Activated CD8-positive, alpha-beta T cell treated with anti-CD3 and anti-CD28 coated beads for 36 hours (primary cell): Measurements from ENCODE around the gene NEK5. TPM values are rescaled to one million over a fixed set of nuclear protein-coding genes. Genes with fewer than 3 reads are reported as not detected.
"Not testable (repeated sequence)": the region's sequence is repeated elsewhere in the genome, so short reads cannot be mapped to it uniquely, and the experiment has no call there.

ENCODE experiments used
- ATAC-seq: fragments of 200-7000 bp; cut with Tn5 transposase; one replicate; pipeline ENCODE4 v1.10.0; 2021; ENCODE audit warnings: mild to moderate bottlenecking, moderate library complexity
- CTCF ChIA-PET: fragments of 350-600 bp; sonication (Branson Sonifier 250); formaldehyde crosslinking; loops from one replicate; lab custom pipeline; 2021; ENCODE audit warnings: antibody characterized with exemption; lab: Charles Lee
- POLR2A ChIA-PET: fragments of 350-600 bp; sonication (Branson Sonifier 250); formaldehyde crosslinking; loops from one replicate; lab custom pipeline; 2021; ENCODE audit warnings: antibody characterized with exemption; lab: Charles Lee
- DNase-seq: peaks from one replicate; pipeline ENCODE4 v3.0.0-alpha.2; 2020
- H3K27ac Mint-ChIP-seq: one replicate; pipeline ENCODE4 v1.8.0; 2021; ENCODE audit warnings: mild to moderate bottlenecking, mixed read lengths
- H3K27me3 Mint-ChIP-seq: one replicate; pipeline ENCODE4 v1.8.0; 2021; ENCODE audit warnings: mixed read lengths
- H3K36me3 Mint-ChIP-seq: one replicate; pipeline ENCODE4 v1.8.0; 2021; ENCODE audit warnings: low read depth, mixed read lengths
- H3K4me1 Mint-ChIP-seq: one replicate; pipeline ENCODE4 v1.8.0; 2021; ENCODE audit warnings: low read depth, mixed read lengths
- H3K4me3 Mint-ChIP-seq: one replicate; pipeline ENCODE4 v1.8.0; 2021; ENCODE audit warnings: mild to moderate bottlenecking, moderate library complexity, mixed read lengths
- H3K9me3 Mint-ChIP-seq: one replicate; pipeline ENCODE4 v1.8.0; 2021; ENCODE audit warnings: mixed read lengths
- intact Hi-C: fragments of 100-400 bp; cut with micrococcal nuclease; formaldehyde crosslinking; loops from one replicate; pipeline ENCODE4 v1.10.0; 2022
- total RNA-seq, 2 experiments: library from RNA; stranded (reverse); gene quantifications; one replicate each; pipeline ENCODE4 v1.2.3, GENCODE V29; 2021
- TF ChIP-seq, protein P1 (sequence below): fragments of 200-600 bp; IDR thresholded peaks from one replicate; pipeline ENCODE4 v1.8.0; 2022; ENCODE audit warnings: antibody characterized with exemption, mild to moderate bottlenecking

NEK5 gene
- total RNA-seq, 2 experiments from 2014 or later = 0.11 to 0.16 TPM

DNA sequence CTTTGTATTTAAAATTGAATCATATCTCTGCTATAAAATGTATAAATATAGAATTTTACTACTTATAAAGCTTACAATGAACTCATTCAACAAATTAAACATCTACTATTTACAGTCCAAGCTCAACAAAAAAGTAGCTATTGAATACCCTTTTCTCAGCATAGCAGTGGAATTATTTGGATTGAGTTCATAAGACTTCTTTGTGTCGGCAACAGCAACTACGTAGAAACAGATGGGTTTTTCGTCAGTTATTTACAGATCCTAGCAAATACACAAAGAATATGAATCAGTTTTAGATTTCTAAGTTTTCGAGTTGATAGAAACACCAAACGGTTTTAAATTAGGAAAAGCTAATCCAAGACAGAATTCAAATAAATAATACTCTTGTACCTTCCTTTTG is 41.0 kb upstream of the NEK5 start:
- intact Hi-C loops = no loop called here
- no peak for ATAC-seq
- no peak overlapping the region for H3K4me3 Mint-ChIP-seq
- CTCF ChIA-PET = no interaction called here
- POLR2A ChIA-PET = interaction anchor here (0.6 kb wide), 1 partner anchor 14 kb away, joined by 3 read pairs; no protein-coding TSS in a partner anchor
- no peaks in the 10 kb centered on the region for H3K27me3 Mint-ChIP-seq
- H3K36me3 Mint-ChIP-seq = peaks cover 9% of the 10 kb centered on the region
- no peak for DNase-seq
- peaks cover 7% of the 10 kb centered on the region for H3K4me1 Mint-ChIP-seq
- no peaks in the 10 kb centered on the region for H3K9me3 Mint-ChIP-seq
- H3K27ac Mint-ChIP-seq = no peak overlapping the region
- TF ChIP-seq, protein P1, sequence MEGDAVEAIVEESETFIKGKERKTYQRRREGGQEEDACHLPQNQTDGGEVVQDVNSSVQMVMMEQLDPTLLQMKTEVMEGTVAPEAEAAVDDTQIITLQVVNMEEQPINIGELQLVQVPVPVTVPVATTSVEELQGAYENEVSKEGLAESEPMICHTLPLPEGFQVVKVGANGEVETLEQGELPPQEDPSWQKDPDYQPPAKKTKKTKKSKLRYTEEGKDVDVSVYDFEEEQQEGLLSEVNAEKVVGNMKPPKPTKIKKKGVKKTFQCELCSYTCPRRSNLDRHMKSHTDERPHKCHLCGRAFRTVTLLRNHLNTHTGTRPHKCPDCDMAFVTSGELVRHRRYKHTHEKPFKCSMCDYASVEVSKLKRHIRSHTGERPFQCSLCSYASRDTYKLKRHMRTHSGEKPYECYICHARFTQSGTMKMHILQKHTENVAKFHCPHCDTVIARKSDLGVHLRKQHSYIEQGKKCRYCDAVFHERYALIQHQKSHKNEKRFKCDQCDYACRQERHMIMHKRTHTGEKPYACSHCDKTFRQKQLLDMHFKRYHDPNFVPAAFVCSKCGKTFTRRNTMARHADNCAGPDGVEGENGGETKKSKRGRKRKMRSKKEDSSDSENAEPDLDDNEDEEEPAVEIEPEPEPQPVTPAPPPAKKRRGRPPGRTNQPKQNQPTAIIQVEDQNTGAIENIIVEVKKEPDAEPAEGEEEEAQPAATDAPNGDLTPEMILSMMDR = no peak

DNA sequence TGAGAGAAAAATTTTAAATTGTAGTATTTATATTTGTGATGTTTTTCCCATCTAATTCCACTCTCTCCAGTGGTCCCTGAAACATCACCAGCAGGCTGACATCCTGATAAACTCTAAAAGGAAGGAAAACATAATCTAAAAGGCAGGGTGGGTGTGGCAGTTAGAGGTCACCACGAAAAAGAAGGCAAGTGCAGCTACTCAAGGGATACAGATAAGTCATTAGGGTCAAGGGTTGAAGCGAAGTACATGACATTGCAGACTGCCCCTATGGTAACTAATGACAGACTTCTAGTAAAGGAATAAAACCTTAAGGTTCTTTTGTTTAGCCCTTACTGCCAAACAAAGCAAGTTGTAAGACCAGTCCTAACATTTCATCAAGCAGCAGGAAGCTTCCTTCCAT is 36.5 kb upstream of the NEK5 start:
- no peak overlapping the region for H3K27ac Mint-ChIP-seq
- POLR2A ChIA-PET = interaction anchor here (0.9 kb wide), 1 partner anchor 9 kb away, joined by 4 read pairs; no protein-coding TSS in a partner anchor

DNA sequence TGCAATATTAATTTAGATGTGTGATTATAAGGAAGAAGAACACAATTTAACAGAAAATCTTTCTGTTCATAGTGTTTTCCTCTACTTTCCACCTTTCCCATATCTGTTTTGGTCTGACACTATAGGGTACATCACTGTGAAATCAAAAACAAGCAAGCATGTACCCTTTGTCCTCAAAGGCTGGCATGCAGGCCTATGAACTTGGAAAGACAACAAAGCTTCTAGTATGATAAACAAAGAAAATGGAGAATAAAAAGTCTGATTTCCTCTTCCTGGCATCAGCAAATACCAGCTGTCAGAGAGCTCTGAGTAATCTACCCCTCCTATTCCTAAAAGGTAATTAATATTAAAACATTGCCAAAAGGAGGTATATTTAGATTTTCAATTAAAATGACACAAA is 36.1 kb upstream of the NEK5 start:
- Mint-ChIP-seq H3K36me3 (peaks cover 8% of the 10 kb centered on the region), H3K27ac (no peak overlapping the region), H3K9me3 (no peaks in the 10 kb centered on the region), H3K27me3 (peaks cover 1% of the 10 kb centered on the region), H3K4me1 (peaks cover 15% of the 10 kb centered on the region), H3K4me3 (no peak overlapping the region)
- CTCF ChIA-PET = interaction anchor here (1.0 to 1.5 kb wide), 3 partner anchors 10 to 37 kb away, joined by 4 read pairs; no protein-coding TSS in a partner anchor
- POLR2A ChIA-PET = interaction anchor here (0.9 kb wide), 1 partner anchor 9 kb away, joined by 4 read pairs; no protein-coding TSS in a partner anchor
- no peak for DNase-seq
- intact Hi-C loops = no loop called here
- TF ChIP-seq, protein P1 = no peak
- ATAC-seq = no peak

More for the DNA sequence above, 36.5 kb upstream of the NEK5 start:
- no peak for ATAC-seq
- H3K4me3 Mint-ChIP-seq = no peak overlapping the region
- intact Hi-C loops = no loop called here
- CTCF ChIA-PET = interaction anchor here (1.0 to 1.5 kb wide), 3 partner anchors 9 to 37 kb away, joined by 4 read pairs; no protein-coding TSS in a partner anchor
- H3K9me3 Mint-ChIP-seq = no peaks in the 10 kb centered on the region
- DNase-seq = no peak
- H3K27me3 Mint-ChIP-seq = no peaks in the 10 kb centered on the region
- TF ChIP-seq, protein P1 = no peak
- H3K4me1 Mint-ChIP-seq = peaks cover 13% of the 10 kb centered on the region
- H3K36me3 Mint-ChIP-seq = peaks cover 8% of the 10 kb centered on the region

DNA sequence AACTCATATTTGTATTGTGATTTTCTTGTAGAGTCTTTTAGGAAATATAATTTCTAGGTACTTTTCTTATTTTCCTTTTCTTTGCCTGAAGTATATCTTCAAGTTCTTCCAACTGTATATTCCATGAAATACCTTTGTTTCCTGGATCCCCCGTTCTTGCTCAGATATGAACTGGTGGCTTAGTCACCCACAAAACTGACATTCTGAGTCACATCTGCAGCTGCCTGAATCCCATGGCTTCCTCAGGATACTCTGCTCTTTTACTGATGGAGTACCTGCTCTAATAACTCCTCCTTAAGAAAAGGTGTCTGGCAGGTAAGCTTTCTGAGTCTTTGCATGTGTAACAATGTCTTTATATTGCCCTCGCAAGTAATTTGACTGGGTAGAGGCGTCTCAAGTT is 35.0 kb upstream of the NEK5 start:
- POLR2A ChIA-PET, H3K27ac Mint-ChIP-seq, H3K36me3 Mint-ChIP-seq, DNase-seq, H3K9me3 Mint-ChIP-seq, H3K27me3 Mint-ChIP-seq, H3K4me3 Mint-ChIP-seq, ATAC-seq, intact Hi-C loops: not testable (repeated sequence)
- CTCF ChIA-PET = interaction anchor here (1.5 to 1.8 kb wide), 3 partner anchors 10 to 286 kb away, joined by 4 to 5 read pairs (median 4); no protein-coding TSS in a partner anchor
- H3K4me1 Mint-ChIP-seq = peaks cover 20% of the 10 kb centered on the region

DNA sequence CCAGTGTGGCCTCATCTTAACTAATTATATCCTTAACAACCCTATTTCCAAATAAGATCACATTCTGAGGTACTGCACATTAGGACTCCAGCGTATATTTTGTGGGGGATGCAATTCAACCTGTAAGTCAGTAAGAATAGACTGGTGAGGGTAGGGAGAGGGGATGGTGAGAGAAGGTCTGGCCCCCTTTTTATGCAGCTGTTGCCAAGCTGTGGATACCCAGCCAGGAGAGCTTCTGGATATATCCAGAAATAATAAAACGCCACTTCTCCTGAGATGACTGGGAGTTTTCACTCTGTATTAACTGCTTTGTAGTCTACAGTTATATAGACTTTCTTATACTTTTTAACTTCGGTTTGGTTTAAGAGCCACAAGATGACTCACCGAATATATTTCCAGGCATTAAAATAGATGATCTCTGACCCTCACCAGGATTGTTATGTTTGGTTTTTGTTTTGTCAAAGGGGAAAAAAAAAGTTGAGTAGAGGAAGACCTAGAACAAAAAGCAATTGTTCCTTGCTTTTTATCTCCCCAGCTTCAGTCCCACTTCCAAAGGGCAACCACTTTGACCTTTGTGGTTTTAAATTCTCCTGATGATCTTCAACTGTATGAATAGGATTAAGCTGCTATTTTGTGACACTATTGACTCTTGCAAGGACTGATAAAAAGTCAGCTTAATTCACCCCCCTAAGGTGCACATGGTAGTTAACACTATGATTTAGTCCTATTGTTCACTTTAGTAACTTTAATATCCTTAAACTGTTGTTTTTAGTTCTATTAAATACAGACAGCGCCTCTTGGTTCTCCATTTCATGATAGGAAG is 33.6 kb upstream of the NEK5 start:
- Mint-ChIP-seq H3K4me3 (no peak overlapping the region), H3K36me3 (peaks cover 8% of the 10 kb centered on the region), H3K9me3 (no peaks in the 10 kb centered on the region), H3K27ac (no peak overlapping the region), H3K4me1 (peaks cover 26% of the 10 kb centered on the region), H3K27me3 (peaks cover 6% of the 10 kb centered on the region)
- CTCF ChIA-PET = interaction anchor here (1.7 to 1.8 kb wide), 2 partner anchors 33 to 287 kb away, joined by 4 to 5 read pairs; no protein-coding TSS in a partner anchor
- TF ChIP-seq, protein P1 = no peak
- intact Hi-C loops = no loop called here
- DNase-seq (no peak), ATAC-seq (no peak)
- POLR2A ChIA-PET = no interaction called here
